GM19193 (cell line): ENCODE measurements around the gene SPN.

Experiments
- POLR2A ChIP-seq: IDR thresholded peaks from 4 replicates; pipeline ENCODE4 v1.6.1; 2011; ENCODE audit not compliant: insufficient read depth, insufficient read length; ENCODE audit errors: extremely low read depth

The SPN gene

GRCh38 chr16:29700253-29700987 lies 37.4 kb downstream of the SPN start:
- TF ChIP-seq POLR2A: no peak

GRCh38 chr16:29701214-29701555 lies 38.1 kb downstream of the SPN start:
- TF ChIP-seq POLR2A: no peak

GRCh38 chr16:29702269-29702668 lies 39.2 kb downstream of the SPN start:
- TF ChIP-seq POLR2A: no peak

- TF ChIP-seq POLR2A: no peak
These were observed 42.0 kb downstream of the SPN start for GRCh38 chr16:29705030-29705429.

GRCh38 chr16:29708917-29709600 lies 46.0 kb downstream of the SPN start:
- no peak for TF ChIP-seq POLR2A

GRCh38 chr16:29710227-29711219 lies 47.5 kb downstream of the SPN start:
- TF ChIP-seq POLR2A: no peak

GRCh38 chr16:29712809-29713208 lies 49.8 kb downstream of the SPN start:
- no peak for TF ChIP-seq POLR2A

GRCh38 chr16:29714396-29714795 lies 51.3 kb downstream of the SPN start:
- no peak for TF ChIP-seq POLR2A

- no peak for TF ChIP-seq POLR2A
These were observed 51.9 kb downstream of the SPN start for GRCh38 chr16:29714972-29715371.

GRCh38 chr16:29717113-29717512 lies 54.1 kb downstream of the SPN start:
- no peak for TF ChIP-seq POLR2A

GRCh38 chr16:29719063-29719462 lies 56.0 kb downstream of the SPN start:
- TF ChIP-seq POLR2A: no peak
